Activated CD4-positive, alpha-beta T cell treated with anti-CD3 and anti-CD28 coated beads, Interleukin-2, amount 50 U/mL, for 24 hours (primary cell): Measurements from ENCODE around the gene ERF.
A peak's percentile ranks its signal among the peaks of the same experiment; 100 is the strongest.

Source experiments
- DNase-seq, 2 donors: peaks; one replicate each; pipeline ENCODE4 v3.0.0-alpha.2; 2020; ENCODE audit warnings: low read depth in 1 of 2, low spot score in 1 of 2

Gene ERF

DNA sequence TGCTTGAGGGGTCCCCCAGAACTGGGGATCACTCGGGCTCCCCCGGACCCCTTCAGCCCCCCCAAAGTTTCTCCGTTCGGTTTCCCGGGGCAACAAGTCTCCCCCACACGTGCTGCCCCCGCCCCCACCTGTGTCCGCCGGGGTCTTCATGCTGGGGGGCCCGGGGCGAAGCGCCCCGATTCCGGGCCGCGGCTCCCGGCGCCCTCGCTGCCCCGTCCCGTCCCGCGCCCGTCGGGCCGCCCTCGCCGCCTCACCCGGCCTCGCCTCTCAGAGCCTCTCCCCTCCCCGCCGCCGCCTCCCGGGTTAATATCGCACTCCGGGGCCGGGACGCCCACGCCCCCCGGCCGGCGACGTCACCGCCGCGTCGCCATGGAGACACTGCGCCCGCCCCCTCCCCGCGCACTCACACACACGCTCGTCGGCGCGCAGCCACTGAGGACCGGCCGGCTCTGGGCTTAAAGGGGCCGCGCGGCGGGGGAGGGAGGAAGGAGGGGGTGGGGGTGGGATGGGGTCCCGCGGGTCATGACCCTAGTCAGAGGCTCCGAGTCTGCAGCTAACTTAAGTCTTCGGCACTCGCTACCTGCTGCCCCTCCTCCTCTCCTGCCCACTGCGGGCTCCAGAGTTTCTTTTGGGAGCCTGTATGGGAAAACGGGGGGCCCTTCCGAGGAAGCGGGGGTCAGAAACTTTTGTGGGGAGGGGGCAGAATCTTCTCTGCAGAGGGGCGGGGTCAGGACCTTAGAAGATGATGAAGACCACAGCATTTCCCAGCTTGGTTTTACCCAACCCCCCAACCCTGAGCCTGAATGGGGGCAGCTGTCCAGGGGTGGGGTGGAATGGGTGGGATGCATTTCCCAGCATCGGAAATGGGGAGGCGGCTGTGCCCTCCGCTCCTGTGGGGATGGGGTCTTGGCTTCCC is at the start of gene ERF:
Gene ERF, minus strand, starts transcription at position 279 of the 916 bp plus-strand sequence. Its CDS starts 129 bp downstream, at position 150.
- peak; percentile 86 to 95 for DNase-seq

DNA sequence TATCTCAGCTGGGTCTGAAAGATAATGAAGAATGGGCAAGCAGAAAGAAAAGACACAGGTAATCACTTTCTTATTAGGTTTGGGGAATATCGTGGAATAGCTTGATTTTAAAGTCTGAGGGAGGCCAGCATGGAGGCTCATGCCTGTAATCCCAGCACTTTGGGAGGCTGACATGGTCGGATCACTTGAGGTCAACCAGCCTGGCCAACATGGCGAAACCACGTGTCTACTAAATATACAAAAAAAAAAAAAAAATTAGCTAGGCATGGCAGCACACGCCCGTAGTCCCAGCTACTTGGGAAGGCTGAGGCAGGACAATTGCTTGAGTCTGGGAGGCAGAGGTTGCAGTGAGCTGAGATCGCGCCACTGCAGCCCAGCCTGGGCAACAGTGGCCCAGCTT is 48.9 kb upstream of the ERF start:
- no peak for DNase-seq

DNA sequence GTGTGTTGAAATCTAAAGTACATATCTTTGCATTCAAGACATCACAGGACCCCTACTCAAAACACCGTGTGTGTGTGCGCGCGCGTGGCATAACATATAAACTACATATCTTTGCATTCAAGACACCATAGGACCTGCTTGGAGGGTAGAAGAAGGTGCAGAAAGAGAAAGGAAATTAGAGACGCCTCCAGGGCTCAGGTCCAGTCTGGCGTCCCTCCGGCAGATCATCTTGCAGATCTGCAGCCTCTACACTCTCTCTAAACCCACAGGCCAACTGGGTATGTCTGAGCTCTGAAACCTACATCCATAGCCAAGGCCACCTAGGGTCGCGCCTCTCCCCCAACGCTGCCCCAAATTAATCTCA is 48.2 kb upstream of the ERF start:
- DNase-seq: no peak

DNA sequence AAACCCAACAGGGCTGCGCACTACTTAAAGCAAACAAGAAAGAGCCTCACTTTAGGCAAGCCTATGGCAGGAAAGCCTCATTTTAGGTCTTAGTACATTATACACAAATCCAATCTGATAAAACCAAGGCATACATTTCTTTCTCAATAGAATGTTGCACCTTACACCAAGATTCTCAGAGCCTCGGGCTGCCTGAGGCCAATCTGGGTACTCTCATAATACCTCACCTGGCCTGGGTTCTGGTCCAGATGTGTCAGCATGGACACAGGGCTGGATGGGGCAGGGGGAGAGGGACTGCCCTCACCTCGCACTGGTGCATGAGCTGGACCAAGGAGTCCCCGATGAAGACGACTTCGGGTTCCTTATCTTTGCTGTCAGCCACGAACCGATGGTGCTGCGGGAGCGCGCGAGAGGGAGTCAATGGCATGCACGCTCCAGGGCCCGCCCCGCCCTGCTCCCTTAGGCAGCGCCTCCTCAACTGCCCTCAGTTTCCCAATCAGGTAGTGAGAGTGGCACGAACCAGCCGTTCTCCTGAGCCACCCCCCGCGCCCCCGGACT is 46.8 kb upstream of the ERF start, which contains the start of gene PRR19:
Gene PRR19, plus strand, starts transcription at position 487 of the 558 bp plus-strand sequence. CDS start 7,453 bp downstream, outside the sequence.
- DNase-seq: no peak

- no peak for DNase-seq
Measured at GRCh38 chr19:42297039-42297438, 42.1 kb upstream of the ERF start.

- peak; percentile 83 to 88 for DNase-seq
Measured at GRCh38 chr19:42295831-42296525, 41.0 kb upstream of the ERF start.

GRCh38 chr19:42295342-42295741 is 40.4 kb upstream of the ERF start:
- no peak for DNase-seq

DNA sequence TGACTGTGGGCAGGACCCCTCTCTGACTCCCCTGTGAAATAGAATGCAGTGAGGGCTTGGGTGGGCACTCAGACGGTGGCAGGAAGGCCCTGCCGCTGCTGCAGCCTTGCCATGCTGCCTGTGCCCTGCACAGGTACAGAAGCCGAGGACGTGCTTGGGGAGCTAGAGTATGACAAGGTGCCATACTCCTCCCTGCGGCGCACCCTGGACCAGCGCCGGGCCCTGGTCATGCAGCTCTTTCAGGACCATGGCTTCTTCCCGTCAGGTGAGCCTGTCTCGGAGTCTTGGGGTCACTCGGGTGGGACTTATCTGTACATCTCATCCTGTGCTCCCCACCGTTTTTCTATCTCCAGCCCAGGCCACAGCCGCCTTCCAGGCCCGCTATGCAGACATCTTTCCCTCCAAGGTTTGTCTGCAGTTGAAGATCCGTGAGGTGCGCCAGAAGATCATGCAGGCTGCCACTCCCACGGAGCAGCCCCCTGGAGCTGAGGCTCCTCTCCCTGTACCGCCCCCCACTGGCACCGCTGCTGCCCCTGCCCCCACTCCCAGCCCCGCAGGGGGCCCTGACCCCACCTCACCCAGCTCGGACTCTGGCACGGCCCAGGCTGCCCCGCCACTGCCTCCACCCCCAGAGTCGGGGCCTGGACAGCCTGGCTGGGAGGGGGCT is 39.7 kb upstream of the ERF start:
- DNase-seq: no peak

DNA sequence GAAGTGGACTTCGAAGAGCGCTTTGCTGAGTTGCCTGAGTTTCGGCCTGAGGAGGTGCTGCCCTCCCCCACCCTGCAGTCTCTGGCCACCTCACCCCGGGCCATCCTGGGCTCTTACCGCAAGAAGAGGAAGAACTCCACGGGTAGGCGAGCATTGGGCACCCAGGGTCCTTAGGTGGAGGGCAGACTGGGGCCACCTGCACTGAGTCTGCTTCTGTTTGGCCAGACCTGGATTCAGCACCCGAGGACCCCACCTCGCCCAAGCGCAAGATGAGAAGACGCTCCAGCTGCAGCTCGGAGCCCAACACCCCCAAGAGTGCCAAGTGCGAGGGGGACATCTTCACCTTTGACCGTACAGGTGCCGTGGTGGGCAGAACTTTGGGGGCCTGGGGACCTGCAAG is 39.0 kb upstream of the ERF start:
- DNase-seq: no peak

- DNase-seq: no peak
Measured at GRCh38 chr19:42293540-42293939, 38.6 kb upstream of the ERF start.

GRCh38 chr19:42292963-42293362 is 38.0 kb upstream of the ERF start:
- DNase-seq: no peak

DNA sequence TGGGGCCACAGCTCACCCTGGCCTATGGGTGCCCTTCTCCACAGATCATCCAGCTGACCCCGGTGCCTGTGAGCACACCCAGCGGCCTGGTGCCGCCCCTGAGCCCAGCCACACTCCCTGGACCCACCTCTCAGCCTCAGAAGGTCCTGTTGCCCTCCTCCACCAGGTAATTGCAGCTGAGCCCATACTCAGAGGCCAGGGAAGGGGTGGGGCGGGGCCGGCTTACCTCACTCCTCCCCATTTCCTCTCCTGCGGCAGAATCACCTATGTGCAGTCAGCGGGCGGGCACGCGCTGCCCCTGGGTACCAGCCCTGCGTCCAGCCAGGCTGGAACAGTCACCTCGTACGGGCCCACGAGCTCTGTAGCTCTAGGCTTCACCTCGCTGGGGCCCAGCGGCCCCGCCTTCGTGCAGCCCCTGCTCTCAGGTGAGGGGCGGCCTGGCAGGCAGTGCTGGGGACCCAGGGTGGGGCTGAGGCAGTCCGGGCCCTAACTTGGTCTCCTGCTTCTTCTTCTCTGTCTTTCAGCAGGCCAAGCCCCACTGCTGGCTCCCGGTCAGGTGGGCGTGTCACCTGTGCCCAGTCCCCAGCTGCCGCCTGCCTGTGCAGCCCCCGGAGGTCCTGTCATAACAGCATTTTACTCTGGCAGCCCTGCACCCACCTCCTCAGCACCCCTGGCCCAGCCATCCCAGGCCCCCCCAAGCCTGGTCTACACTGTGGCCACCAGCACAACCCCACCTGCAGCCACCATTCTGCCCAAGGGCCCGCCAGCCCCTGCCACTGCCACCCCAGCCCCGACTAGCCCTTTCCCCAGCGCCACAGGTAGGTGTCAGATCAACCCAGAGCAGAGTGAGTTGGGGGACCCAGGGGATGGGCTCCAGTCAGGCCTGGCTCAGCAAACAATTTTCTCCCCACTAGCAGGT is 37.4 kb upstream of the ERF start:
- no peak for DNase-seq

DNA sequence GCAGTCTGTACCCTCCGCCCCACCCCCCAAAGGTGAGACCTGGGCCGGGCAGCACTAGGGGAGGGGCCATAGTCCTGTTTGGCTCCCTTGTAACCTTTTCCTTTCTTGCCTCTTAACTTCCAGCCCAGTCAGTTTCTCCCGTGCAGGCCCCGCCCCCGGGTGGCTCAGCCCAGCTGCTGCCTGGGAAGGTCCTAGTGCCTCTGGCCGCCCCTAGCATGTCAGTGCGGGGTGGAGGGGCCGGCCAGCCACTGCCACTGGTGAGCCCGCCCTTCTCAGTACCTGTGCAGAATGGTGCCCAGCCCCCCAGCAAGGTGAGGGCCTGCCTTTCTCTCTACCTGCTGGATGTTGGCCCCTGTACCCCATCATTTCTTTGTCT is 36.5 kb upstream of the ERF start:
- no peak for DNase-seq

DNA sequence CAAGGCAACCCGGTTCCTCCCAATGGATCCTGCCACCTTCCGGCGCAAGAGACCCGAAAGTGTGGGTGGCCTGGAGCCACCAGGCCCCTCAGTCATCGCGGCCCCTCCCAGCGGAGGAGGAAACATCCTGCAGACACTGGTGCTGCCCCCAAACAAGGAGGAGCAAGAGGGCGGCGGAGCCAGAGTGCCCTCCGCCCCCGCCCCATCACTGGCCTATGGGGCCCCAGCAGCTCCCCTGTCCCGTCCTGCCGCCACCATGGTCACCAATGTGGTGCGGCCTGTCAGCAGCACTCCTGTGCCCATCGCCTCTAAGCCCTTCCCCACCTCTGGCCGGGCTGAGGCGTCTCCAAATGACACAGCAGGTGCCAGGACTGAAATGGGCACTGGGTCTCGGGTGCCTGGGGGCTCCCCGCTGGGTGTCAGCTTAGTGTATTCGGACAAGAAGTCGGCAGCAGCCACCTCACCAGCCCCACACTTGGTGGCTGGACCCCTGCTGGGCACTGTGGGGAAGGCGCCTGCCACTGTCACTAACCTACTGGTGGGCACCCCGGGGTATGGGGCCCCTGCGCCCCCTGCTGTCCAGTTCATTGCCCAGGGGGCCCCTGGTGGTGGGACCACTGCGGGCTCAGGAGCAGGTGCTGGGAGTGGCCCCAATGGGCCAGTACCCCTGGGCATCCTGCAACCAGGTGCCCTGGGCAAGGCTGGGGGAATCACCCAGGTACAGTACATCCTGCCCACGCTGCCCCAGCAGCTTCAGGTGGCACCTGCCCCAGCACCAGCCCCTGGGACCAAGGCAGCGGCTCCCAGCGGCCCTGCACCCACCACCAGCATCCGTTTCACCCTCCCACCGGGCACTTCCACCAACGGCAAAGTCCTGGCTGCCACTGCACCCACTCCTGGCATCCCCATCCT is 35.9 kb upstream of the ERF start:
- DNase-seq: no peak

DNA sequence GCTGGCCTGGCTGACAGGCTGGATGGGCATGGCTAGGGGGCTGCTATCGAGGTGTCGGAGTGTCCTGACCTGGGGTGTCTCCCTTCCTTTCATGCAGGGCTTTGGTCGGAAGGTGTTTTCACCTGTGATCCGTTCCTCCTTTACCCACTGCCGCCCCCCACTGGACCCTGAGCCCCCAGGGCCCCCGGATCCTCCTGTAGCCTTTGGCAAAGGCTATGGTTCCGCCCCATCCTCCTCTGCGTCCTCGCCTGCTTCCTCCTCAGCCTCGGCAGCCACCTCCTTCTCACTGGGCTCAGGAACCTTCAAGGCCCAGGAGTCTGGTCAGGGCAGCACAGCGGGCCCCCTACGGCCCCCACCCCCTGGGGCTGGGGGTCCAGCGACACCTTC is 35.2 kb upstream of the ERF start:
- DNase-seq: no peak

DNA sequence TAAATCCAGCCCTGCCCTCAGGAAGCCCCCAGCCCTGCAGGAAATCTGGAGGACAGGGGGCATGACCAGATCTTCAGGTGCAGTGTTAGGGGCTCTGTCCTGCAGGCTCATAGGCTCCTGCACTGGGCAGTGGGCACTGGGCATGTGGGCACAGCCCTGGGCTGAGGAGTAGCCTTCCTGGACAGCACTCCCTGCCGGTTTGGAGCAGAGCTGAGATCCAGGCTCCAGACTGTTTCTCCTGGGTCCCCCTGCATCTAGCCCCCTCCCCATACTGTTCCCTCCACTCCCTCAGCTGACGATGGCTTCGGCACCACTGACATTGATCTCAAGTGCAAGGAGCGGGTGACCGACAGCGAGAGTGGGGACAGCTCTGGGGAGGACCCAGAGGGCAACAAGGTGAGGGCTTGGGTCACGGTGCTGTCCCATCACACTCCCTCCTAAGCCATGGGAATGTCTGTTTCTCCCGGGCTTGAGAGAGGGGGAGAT is 34.7 kb upstream of the ERF start:
- no peak for DNase-seq

DNA sequence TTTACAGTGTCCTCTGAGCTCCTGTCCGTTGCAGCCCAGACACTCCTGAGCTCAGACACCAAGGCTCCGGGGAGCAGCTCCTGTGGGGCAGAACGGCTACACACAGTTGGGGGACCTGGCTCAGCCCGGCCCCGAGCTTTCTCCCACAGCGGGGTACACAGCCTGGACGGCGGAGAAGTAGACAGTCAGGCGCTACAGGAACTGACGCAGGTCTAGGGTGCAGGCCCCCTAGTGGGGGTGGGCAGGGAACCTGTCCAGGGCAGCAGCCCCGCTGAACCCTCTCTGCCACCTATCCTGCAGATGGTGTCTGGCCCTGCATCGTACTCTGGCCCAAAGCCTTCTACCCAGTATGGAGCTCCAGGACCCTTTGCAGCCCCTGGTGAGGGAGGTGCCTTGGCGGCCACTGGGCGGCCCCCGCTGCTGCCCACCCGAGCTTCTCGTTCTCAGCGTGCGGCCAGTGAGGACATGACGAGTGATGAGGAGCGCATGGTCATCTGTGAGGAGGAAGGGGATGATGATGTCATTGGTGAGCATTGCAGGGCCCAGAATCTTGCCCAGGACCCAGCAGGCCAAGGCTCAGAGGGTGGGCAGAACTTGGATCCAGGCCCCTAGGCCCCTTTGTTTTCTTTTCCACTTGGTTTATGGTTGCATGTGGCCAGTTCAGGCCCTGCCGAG is 34.1 kb upstream of the ERF start:
- no peak for DNase-seq

DNA sequence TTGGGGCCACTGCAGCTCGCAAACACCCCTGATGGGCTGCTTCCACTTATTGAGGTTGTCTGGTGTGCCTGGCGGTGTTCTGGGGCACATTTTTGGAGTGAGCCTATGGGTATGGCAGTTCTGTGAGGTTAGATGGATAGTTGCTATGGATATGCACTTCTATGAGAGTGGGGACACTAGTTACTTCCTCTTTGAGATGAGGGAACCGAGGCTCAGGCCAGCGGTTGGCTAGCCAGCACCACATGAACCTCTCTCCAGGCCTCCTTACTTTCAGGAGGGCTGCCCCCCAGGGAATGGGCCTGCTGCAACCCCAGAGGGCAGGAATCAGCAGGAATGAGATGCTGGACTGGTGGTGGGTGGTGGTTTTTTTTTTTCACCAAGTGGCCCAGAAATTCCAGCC is 33.5 kb upstream of the ERF start:
- DNase-seq: no peak

DNA sequence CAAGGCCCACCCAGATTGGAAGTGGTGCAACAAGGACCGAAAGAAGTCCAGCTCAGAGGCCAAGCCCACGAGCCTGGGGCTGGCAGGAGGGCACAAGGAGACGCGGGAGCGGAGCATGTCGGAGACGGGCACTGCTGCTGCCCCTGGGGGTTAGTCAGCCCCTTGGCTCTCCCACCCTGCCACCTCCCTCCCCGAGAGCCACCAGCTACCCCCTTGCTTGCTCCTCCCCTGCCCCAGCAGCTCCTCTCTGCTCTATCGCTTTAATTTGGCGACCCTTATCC is 32.8 kb upstream of the ERF start:
- DNase-seq: no peak
